Subcutaneous adipose tissue (tissue), 4 donors: ENCODE data around the gene ESYT2. TPM values are rescaled to one million over a fixed set of nuclear protein-coding genes. Genes with fewer than 3 reads are reported as not detected.

Experiments
- CTCF ChIP-seq: fragments of 450-650 bp; IDR thresholded peaks from one replicate; pipeline ENCODE4 v1.5.1; 2016; ENCODE audit warnings: low read depth, mild to moderate bottlenecking, control low read depth, antibody characterized with exemption, moderate library complexity
- total RNA-seq, 4 donors: library from RNA; depleted of rRNA; stranded (reverse); fragments of >200 nt; gene quantifications; one replicate each; pipeline ENCODE4 v1.1.0, GENCODE V29; 2016

The ESYT2 gene
- 100 to 1,000 TPM in 2 of 4 donors, 10 to 100 TPM in 2; 86.2 to 124 (median 106) TPM for total RNA-seq

DNA sequence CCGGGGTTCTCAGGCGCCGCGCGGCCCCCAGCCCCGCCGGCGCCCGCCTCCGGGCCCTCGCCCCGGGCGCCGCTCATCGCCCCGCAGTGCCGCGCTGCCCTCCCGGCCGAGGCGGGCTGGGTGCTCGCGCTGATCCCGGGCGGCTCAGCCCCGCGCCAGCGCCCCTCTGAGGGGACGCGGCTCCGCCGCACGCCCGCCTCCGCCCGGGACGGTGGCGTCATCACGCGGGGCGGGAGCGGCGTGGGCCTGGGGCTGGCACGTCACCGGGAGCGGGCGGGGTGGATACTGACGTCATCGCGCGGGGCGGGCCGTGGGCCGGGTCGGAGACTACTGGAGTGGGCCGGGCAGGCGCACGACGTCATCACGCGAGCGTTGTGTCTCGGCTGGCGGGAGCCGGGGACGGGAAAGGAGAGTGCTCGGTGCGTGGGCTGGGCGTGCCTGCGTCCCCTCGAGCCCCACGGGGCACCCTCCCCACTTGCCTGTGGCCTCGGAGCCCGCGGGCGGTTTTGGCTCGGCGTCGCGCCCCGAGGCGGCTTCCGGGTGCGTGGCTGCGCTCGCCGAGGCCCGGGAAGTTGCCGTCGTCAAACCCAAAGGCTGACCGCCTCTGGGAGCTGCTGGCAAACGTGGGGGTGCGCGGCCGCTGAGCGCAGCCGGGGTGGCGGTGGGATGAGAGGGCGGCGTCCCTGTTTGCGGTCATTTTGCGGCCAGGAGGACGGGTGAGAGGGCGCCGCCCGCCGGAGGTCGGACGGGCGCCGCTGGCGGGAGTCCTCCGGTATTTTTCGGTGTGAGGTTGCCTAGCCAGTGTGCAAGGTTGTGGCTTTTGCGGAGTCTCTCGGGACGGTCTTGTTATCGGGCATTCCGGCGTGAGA lies at the start of gene ESYT2:
Gene ESYT2 (minus strand): TSS at position 168 of the 869 bp plus-strand sequence. CDS start 91 bp downstream, at position 77.
- no peak for TF ChIP-seq CTCF

DNA sequence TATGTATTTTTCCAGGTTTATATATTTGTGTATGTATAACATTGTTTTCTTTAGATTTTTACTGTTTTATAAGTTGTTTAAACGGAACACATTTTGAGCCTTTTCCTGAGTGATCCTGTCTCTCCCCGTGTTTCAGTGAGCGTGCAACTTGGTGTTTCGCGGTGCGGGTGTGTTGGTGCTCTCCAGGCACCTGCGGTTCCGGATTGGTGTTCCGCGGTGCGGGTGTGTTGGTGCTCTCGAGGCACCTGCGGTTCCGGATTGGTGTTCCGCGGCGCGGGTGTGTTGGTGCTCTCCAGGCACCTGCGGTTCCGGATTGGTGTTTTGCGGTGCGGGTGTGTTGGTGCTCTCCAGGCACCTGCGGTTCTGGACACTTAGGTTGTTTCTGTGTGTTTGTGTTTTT lies 47.7 kb upstream of the ESYT2 start:
- TF ChIP-seq CTCF = no peak

- no peak for TF ChIP-seq CTCF
Measured at GRCh38 chr7:158869876-158870275, 40.6 kb upstream of the ESYT2 start.

DNA sequence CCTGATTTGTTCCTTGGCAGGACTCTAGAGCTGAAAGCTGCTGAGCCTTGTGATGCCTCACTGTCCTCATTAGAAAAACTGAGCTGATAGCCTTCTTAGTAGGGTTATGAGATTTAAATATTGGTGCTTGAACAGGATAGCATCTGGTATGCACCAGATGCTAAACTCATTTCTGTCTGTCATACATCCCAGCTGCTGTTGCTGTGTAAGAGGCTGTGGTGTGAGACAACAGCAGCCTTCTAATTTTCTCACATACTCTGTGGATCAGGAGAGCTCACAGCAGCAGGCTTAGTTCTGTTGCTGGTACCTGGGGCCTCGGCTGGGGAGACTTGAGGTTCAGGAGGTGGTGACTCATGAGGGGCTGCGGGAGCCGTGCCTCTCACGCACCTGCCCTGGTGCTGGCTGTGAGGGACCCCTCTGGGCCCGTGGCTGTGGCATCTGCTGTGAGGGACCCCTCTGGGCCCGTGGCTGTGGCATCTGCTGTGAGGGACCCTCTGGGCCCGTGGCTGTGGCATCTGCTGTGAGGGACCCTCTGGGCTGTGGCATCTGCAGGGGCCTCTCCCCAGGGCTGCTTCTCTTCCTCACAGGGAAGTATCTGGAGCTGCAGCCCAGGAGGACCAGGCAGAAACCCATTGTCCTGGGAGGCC lies 39.6 kb upstream of the ESYT2 start:
- no peak for TF ChIP-seq CTCF

DNA sequence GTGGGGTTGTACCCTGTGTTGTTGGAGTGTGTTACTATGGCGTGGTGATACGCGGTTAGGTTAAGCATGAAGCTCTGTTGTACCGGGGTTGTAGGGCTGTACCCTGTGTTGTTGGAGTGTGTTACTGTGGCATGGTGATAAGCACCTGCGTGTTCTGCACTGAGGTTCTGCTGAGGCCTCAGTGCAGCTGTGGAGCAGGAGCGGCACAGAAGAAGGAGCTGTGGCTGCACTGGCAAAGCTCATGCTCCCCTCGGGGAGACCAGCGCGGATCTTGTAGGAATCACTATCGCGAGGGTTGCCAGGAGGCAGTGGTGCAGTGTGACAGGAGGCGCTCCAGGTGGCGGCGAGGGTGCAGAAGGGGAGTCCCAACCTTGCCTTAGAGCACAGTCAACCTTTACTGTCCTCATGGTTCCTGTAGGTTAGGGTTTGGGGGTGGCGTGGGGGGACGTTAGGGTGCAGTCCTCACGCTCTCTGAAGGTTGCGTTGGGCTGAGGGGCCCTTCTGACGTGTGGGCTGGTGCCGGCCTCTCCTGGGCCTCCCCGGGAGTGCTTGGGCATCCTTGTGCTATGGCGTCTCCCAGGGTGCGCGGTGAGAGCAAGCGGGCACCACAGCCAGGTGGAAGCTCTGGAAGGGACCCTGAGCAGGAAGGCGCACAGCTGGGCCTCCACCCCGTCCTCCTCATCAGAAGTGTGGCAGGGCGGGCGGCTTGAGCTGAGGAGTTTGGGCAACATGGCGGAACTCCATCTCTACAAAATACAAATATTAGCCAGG lies 38.1 kb upstream of the ESYT2 start:
- no peak for TF ChIP-seq CTCF

GRCh38 chr7:158865977-158866376 lies 36.7 kb upstream of the ESYT2 start:
- TF ChIP-seq CTCF = no peak
